NCI-H1694 (cell line): Measurements from ENCODE around the gene EPN1.

Source experiments
- DNase-seq: peaks from one replicate; lab custom pipeline; 2025; lab: John Stamatoyannopoulos, UW

Gene EPN1

GRCh38 chr19:55679343-55680257 is 4.6 kb downstream of the EPN1 start:
- no peak for DNase-seq

- no peak for DNase-seq
Measured at GRCh38 chr19:55680339-55681130, 5.5 kb downstream of the EPN1 start.

- DNase-seq: no peak
Measured at GRCh38 chr19:55681131-55682092, 6.4 kb downstream of the EPN1 start.

GRCh38 chr19:55683449-55684261 is 8.6 kb downstream of the EPN1 start:
- DNase-seq: no peak

- DNase-seq: no peak
Measured at GRCh38 chr19:55684946-55685681, 10.1 kb downstream of the EPN1 start.

GRCh38 chr19:55685776-55686175 is 10.8 kb downstream of the EPN1 start:
- DNase-seq: no peak

GRCh38 chr19:55686311-55687050 is 11.5 kb downstream of the EPN1 start:
- DNase-seq: no peak

- no peak for DNase-seq
Measured at GRCh38 chr19:55687281-55688201, 12.5 kb downstream of the EPN1 start.

GRCh38 chr19:55688422-55689218 is 13.6 kb downstream of the EPN1 start:
- DNase-seq: no peak

- no peak for DNase-seq
Measured at GRCh38 chr19:55689411-55690108, 14.5 kb downstream of the EPN1 start.

- DNase-seq: no peak
Measured at GRCh38 chr19:55690109-55690768, 15.2 kb downstream of the EPN1 start.

GRCh38 chr19:55690769-55691545 is 15.9 kb downstream of the EPN1 start:
- no peak for DNase-seq

- DNase-seq: no peak
Measured at GRCh38 chr19:55691561-55692481, 16.8 kb downstream of the EPN1 start.

GRCh38 chr19:55692681-55693081 is 17.7 kb downstream of the EPN1 start:
- no peak for DNase-seq
